WTC11 (cell line): Measurements from ENCODE around the gene ARHGEF10L. TPM values are rescaled to one million over a fixed set of nuclear protein-coding genes. Genes with fewer than 3 reads are reported as not detected.

Experiments used
- ATAC-seq: fragments of 200-7000 bp; cut with Tn5 transposase; 2 replicates; pipeline ENCODE4 v1.10.0; 2021; ENCODE audit warnings: mild to moderate bottlenecking, moderate library complexity
- CTCF ChIA-PET: fragments of 300-600 bp; sonication (Branson Sonifier 250); formaldehyde crosslinking; loops from one replicate; lab custom pipeline; 2021; ENCODE audit warnings: antibody characterized with exemption; lab: Charles Lee
- POLR2A ChIA-PET: fragments of 350-600 bp; sonication (Branson Sonifier 250); formaldehyde crosslinking; loops from one replicate; lab custom pipeline; 2021; ENCODE audit warnings: antibody characterized with exemption; lab: Charles Lee
- DNase-seq: peaks from one replicate; pipeline ENCODE4 v3.0.0; 2021; ENCODE audit warnings: low spot score
- H3K27ac Mint-ChIP-seq: 2 replicates; pipeline ENCODE4 v1.8.0; 2021; ENCODE audit warnings: mixed read lengths
- H3K27me3 Mint-ChIP-seq: 2 replicates; pipeline ENCODE4 v1.8.0; 2021; ENCODE audit warnings: low read depth, mild to moderate bottlenecking, moderate library complexity, mixed read lengths
- H3K36me3 Mint-ChIP-seq: 2 replicates; pipeline ENCODE4 v1.8.0; 2021; ENCODE audit warnings: mixed read lengths
- H3K4me1 Mint-ChIP-seq: 2 replicates; pipeline ENCODE4 v1.8.0; 2022; ENCODE audit warnings: mixed read lengths
- H3K4me3 Mint-ChIP-seq: 2 replicates; pipeline ENCODE4 v1.8.0; 2021; ENCODE audit warnings: mild to moderate bottlenecking, moderate library complexity, mixed read lengths
- H3K9me3 Mint-ChIP-seq: 2 replicates; pipeline ENCODE4 v1.8.0; 2021; ENCODE audit warnings: mixed read lengths
- ERG ChIP-seq: fragments of 250-450 bp; sonication (Bioruptor Pico); IDR thresholded peaks from 2 replicates; pipeline ENCODE4 v1.8.0; 2021; ENCODE audit warnings: mild to moderate bottlenecking
- FOXP1 ChIP-seq: sonication (generic); formaldehyde crosslinking; IDR thresholded peaks from 2 replicates; pipeline ENCODE4 v1.8.0; 2022; ENCODE audit warnings: missing genetic modification reagents, mild to moderate bottlenecking, moderate library complexity, borderline replicate concordance
- JUN ChIP-seq: sonication (generic); formaldehyde crosslinking; IDR thresholded peaks from 2 replicates; pipeline ENCODE4 v1.8.0; 2023; ENCODE audit warnings: mild to moderate bottlenecking, missing genetic modification reagents
- MAX ChIP-seq: sonication (generic); formaldehyde crosslinking; IDR thresholded peaks from 2 replicates; pipeline ENCODE4 v1.8.0; 2022; ENCODE audit warnings: mild to moderate bottlenecking, missing genetic modification reagents
- MYBL2 ChIP-seq: sonication (generic); formaldehyde crosslinking; IDR thresholded peaks from 2 replicates; pipeline ENCODE4 v1.8.1; 2023; ENCODE audit warnings: mild to moderate bottlenecking, moderate library complexity, missing genetic modification reagents
- NFATC4 ChIP-seq: fragments of 250-450 bp; sonication (Bioruptor Pico); IDR thresholded peaks from 2 replicates; pipeline ENCODE4 v1.9.0; 2021; ENCODE audit warnings: mild to moderate bottlenecking
- NR1H2 ChIP-seq: sonication (generic); formaldehyde crosslinking; IDR thresholded peaks from 2 replicates; pipeline ENCODE4 v1.9.0; 2021; ENCODE audit warnings: mild to moderate bottlenecking, moderate library complexity, missing genetic modification reagents
- OVOL2 ChIP-seq: fragments of 250-450 bp; sonication (Bioruptor Pico); IDR thresholded peaks from 2 replicates; pipeline ENCODE4 v1.9.0; 2021; ENCODE audit warnings: mild to moderate bottlenecking, borderline replicate concordance
- SMAD3 ChIP-seq: sonication (generic); formaldehyde crosslinking; IDR thresholded peaks from 2 replicates; pipeline ENCODE4 v1.8.0; 2022; ENCODE audit warnings: missing genetic modification reagents, mild to moderate bottlenecking, borderline replicate concordance
- TCF7 ChIP-seq: sonication (generic); formaldehyde crosslinking; IDR thresholded peaks from 2 replicates; pipeline ENCODE4 v1.8.0; 2022; ENCODE audit warnings: mild to moderate bottlenecking, low read depth, missing genetic modification reagents, moderate library complexity
- TP53 ChIP-seq: sonication (generic); formaldehyde crosslinking; IDR thresholded peaks from 2 replicates; pipeline ENCODE4 v1.8.1; 2023; ENCODE audit warnings: mild to moderate bottlenecking, missing genetic modification reagents
- ZNF396 ChIP-seq: fragments of 250-450 bp; sonication (Bioruptor Pico); IDR thresholded peaks from 2 replicates; pipeline ENCODE4 v1.8.0; 2021; ENCODE audit warnings: mild to moderate bottlenecking, moderate library complexity, borderline replicate concordance
- total RNA-seq: library from RNA; stranded (reverse); gene quantifications from 3 replicates; pipeline ENCODE4 v1.2.3, GENCODE V29; 2021
- TF ChIP-seq, protein P1 (sequence below): sonication (generic); formaldehyde crosslinking; IDR thresholded peaks from 2 replicates; pipeline ENCODE4 v1.8.1; 2023; ENCODE audit warnings: mild to moderate bottlenecking, moderate library complexity, missing genetic modification reagents
- TF ChIP-seq, protein P2 (sequence below): sonication (generic); formaldehyde crosslinking; IDR thresholded peaks from 2 replicates; pipeline ENCODE4 v1.8.0; 2022; ENCODE audit warnings: mild to moderate bottlenecking, missing genetic modification reagents
- TF ChIP-seq, protein P3 (sequence below): fragments of 250-450 bp; sonication (Bioruptor Pico); IDR thresholded peaks from 2 replicates; pipeline ENCODE4 v1.9.0; 2021; ENCODE audit warnings: mild to moderate bottlenecking, borderline replicate concordance

The ARHGEF10L gene
- total RNA-seq, 1 experiment from 2014 or later, result 34.4 TPM

- H3K36me3 Mint-ChIP-seq, result peaks cover 15% of the 10 kb centered on the region
- no peaks in the 10 kb centered on the region for H3K4me1 Mint-ChIP-seq
- DNase-seq (no peak), ATAC-seq (no peak)
- ChIA-PET CTCF (interaction anchor here (0.7 to 2.0 kb wide), 4 partner anchors 16 to 143 kb away, joined by 3 to 9 read pairs (median 8); no protein-coding TSS in a partner anchor), POLR2A (no interaction called here)
- H3K9me3 Mint-ChIP-seq, result no peaks in the 10 kb centered on the region
- 0 out of 2 replicates have a peak overlapping the region, but pooled peaks have one; percentile 54 for H3K27ac Mint-ChIP-seq
- TF ChIP-seq, protein P1, sequence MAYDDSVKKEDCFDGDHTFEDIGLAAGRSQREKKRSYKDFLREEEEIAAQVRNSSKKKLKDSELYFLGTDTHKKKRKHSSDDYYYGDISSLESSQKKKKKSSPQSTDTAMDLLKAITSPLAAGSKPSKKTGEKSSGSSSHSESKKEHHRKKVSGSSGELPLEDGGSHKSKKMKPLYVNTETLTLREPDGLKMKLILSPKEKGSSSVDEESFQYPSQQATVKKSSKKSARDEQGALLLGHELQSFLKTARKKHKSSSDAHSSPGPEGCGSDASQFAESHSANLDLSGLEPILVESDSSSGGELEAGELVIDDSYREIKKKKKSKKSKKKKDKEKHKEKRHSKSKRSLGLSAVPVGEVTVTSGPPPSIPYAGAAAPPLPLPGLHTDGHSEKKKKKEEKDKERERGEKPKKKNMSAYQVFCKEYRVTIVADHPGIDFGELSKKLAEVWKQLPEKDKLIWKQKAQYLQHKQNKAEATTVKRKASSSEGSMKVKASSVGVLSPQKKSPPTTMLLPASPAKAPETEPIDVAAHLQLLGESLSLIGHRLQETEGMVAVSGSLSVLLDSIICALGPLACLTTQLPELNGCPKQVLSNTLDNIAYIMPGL (CRISPR knock-in tag), result no peak
- TF ChIP-seq ERG (no peak), OVOL2 (CRISPR knock-in tag) (no peak), MYBL2 (no peak), MAX (CRISPR knock-in tag) (no peak), SMAD3 (CRISPR knock-in tag) (no peak), FOXP1 (CRISPR knock-in tag) (no peak), TCF7 (no peak), JUN (no peak), ZNF396 (CRISPR knock-in tag) (no peak), NFATC4 (no peak), TP53 (CRISPR knock-in tag) (no peak), NR1H2 (CRISPR knock-in tag) (no peak)
- TF ChIP-seq, protein P2, sequence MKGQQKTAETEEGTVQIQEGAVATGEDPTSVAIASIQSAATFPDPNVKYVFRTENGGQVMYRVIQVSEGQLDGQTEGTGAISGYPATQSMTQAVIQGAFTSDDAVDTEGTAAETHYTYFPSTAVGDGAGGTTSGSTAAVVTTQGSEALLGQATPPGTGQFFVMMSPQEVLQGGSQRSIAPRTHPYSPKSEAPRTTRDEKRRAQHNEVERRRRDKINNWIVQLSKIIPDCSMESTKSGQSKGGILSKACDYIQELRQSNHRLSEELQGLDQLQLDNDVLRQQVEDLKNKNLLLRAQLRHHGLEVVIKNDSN (CRISPR knock-in tag), result no peak
- TF ChIP-seq, protein P3, sequence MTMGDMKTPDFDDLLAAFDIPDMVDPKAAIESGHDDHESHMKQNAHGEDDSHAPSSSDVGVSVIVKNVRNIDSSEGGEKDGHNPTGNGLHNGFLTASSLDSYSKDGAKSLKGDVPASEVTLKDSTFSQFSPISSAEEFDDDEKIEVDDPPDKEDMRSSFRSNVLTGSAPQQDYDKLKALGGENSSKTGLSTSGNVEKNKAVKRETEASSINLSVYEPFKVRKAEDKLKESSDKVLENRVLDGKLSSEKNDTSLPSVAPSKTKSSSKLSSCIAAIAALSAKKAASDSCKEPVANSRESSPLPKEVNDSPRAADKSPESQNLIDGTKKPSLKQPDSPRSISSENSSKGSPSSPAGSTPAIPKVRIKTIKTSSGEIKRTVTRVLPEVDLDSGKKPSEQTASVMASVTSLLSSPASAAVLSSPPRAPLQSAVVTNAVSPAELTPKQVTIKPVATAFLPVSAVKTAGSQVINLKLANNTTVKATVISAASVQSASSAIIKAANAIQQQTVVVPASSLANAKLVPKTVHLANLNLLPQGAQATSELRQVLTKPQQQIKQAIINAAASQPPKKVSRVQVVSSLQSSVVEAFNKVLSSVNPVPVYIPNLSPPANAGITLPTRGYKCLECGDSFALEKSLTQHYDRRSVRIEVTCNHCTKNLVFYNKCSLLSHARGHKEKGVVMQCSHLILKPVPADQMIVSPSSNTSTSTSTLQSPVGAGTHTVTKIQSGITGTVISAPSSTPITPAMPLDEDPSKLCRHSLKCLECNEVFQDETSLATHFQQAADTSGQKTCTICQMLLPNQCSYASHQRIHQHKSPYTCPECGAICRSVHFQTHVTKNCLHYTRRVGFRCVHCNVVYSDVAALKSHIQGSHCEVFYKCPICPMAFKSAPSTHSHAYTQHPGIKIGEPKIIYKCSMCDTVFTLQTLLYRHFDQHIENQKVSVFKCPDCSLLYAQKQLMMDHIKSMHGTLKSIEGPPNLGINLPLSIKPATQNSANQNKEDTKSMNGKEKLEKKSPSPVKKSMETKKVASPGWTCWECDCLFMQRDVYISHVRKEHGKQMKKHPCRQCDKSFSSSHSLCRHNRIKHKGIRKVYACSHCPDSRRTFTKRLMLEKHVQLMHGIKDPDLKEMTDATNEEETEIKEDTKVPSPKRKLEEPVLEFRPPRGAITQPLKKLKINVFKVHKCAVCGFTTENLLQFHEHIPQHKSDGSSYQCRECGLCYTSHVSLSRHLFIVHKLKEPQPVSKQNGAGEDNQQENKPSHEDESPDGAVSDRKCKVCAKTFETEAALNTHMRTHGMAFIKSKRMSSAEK (CRISPR knock-in tag), result no peak
- H3K4me3 Mint-ChIP-seq, result no peak overlapping the region
- H3K27me3 Mint-ChIP-seq, result no peaks in the 10 kb centered on the region
These were observed 105.8 kb downstream of the ARHGEF10L start for GRCh38 chr1:17645068-17645911.
